ENCODE results near the gene PSORS1C2. TPM values are rescaled to one million over a fixed set of nuclear protein-coding genes. Genes with fewer than 3 reads are reported as not detected.

Gene PSORS1C2
- total RNA-seq, 4 donors from 2014 or later, result not detected

Small RNA genes within 50 kb of the gene (small RNA-seq; reads per million reads assigned to genes)
- not detected for gene POLR2LP1

Other genes starting within 250 kb of the PSORS1C2 start
- gene GTF2H4, start 230.9 kb downstream of the PSORS1C2 start, total RNA-seq, result 10 to 100 TPM in 3 of 4 donors, not detected in 1; 27.4 to 96.6 (median 65.2) TPM
- 10 to 100 TPM; 12.6 to 34.2 (median 22.4) TPM for gene VARS2, start 224.8 kb downstream of the PSORS1C2 start, total RNA-seq
- gene SFTA2, start 206.9 kb downstream of the PSORS1C2 start, total RNA-seq, result 1 to 10 TPM in 1 of 4 donors, not detected in 3; 1.1 TPM
- under 1 TPM in 1 of 4 donors, not detected in 3; under 0.01 TPM for gene MUCL3, start 198.1 kb downstream of the PSORS1C2 start, total RNA-seq
- under 1 TPM in 2 of 4 donors, not detected in 2; 0.28 to 0.59 TPM for gene MUC21, start 155.3 kb downstream of the PSORS1C2 start, total RNA-seq
- gene MUC22, start 128.6 kb downstream of the PSORS1C2 start, total RNA-seq, result not detected
- gene C6orf15, start 26.5 kb downstream of the PSORS1C2 start, total RNA-seq, result under 1 TPM in 1 of 4 donors, not detected in 3; 0.35 TPM
- 1 to 10 TPM in 1 of 4 donors, under 1 TPM in 3; under 0.01 to 4.5 (median 0.54) TPM for gene PSORS1C1, start 24.3 kb downstream of the PSORS1C2 start, total RNA-seq
- under 1 TPM in 1 of 4 donors, not detected in 3; 0.28 TPM for gene CDSN, start 18.6 kb downstream of the PSORS1C2 start, total RNA-seq
- gene CCHCR1, start 18.7 kb upstream of the PSORS1C2 start, total RNA-seq, result 10 to 100 TPM in 2 of 4 donors, 1 to 10 TPM in 1, under 1 TPM in 1; 0.59 to 28.1 (median 12.5) TPM
- gene TCF19, start 19.5 kb upstream of the PSORS1C2 start, total RNA-seq, result 10 to 100 TPM in 3 of 4 donors, 1 to 10 TPM in 1; 3.6 to 22.3 (median 12.6) TPM
- gene POU5F1, start 31.6 kb upstream of the PSORS1C2 start, total RNA-seq, result 1 to 10 TPM in 2 of 4 donors, under 1 TPM in 1, not detected in 1; 0.67 to 2.8 (median 1.8) TPM
- 100 to 1,000 TPM; 209 to 650 (median 336) TPM for gene HLA-C, start 133.0 kb upstream of the PSORS1C2 start, total RNA-seq
- gene HLA-B, start 218.1 kb upstream of the PSORS1C2 start, total RNA-seq, result 1,000 to 10,000 TPM in 1 of 4 donors, 100 to 1,000 TPM in 3; 134 to 1,272 (median 737) TPM